ENCODE results near the gene CHTF8. TPM values are rescaled to one million over a fixed set of nuclear protein-coding genes. Genes with fewer than 3 reads are reported as not detected.

CHTF8 gene
- polyA plus RNA-seq, 1 of the 3 experiments (the other 2 are of a cell fraction) = 83.0 TPM

DNA sequence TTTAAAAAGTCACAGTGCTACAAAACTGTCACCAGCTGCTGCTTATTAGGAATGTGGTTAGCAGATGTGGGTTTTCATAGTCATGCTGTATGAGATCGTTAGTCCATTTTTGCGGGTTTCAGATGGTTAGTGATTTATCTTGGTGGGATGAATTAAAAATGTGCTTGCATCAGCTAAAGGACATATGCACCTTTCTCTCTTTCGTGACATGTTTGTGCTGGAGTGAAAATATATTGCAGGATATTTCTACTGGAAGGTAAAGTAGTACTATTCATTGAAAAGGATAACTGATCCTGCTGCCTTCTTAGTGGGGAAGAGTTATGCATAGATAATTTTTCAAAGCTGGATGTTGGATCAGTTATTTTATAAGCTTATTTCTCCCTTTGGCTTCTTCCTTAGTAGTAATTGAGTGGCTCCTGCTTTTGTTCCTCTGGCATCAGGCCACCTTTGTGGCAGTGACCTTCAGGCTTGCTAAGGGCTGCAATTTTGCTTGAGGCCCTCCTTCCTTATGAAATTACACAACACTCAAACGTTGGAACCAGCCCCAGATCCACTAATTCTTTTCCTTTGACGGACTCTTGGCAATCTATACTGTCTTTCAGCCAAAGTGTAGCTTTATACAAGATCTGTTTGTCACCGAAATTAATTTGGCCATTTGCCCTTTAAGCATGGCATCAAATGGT is 47.1 kb upstream of the CHTF8 start:
- peak overlapping the region; percentile 36; the same call in 1 of the 2 replicates for H3K4me2 ChIP-seq
- POLR2A ChIA-PET = interaction anchor here (0.7 to 1.4 kb wide), 3 partner anchors 9 to 39 kb away, joined by 3 to 4 read pairs (median 3); no protein-coding TSS in a partner anchor
- no peak overlapping the region for H3K9ac ChIP-seq
- H3K9me2 ChIP-seq = no peaks in the 10 kb centered on the region
- H3K4me3 ChIP-seq (ENCODE audit: low read depth in 2 of 2, low read length in 1 of 2) = no peak overlapping the region
- H4K20me1 ChIP-seq (ENCODE audit: insufficient read depth) = no peaks in the 10 kb centered on the region
- no peaks in the 10 kb centered on the region for H3K79me2 ChIP-seq (ENCODE audit: insufficient read depth)
- no peaks in the 10 kb centered on the region for H3K36me3 ChIP-seq (replicated peaks in 1 of 2; ENCODE audit: control insufficient read depth in 1 of 2, insufficient read depth in 2 of 2, low read length in 1 of 2)
- peak; percentile 54 for DNase-seq
- CTCF ChIA-PET = interaction anchor here (0.7 to 1.7 kb wide), 6 partner anchors 11 to 61 kb away, joined by 3 to 4 read pairs (median 4); no protein-coding TSS in a partner anchor
- H3K27ac ChIP-seq (ENCODE audit: low read depth in 2 of 2, low read length in 1 of 2) = peak overlapping the region; percentile 63 to 86
- H3K27me3 ChIP-seq (ENCODE audit: insufficient read depth) = no peaks in the 10 kb centered on the region
- 6% methylated on average over 6 of the region's 6 CpGs for WGBS (ENCODE audit: low lambda C conversion rate)
- no peak overlapping the region for H2AFZ ChIP-seq (ENCODE audit: low read depth)
- peaks cover 15 to 16% of the 10 kb centered on the region in 2 experiments for H3K4me1 ChIP-seq (ENCODE audit: control insufficient read depth in 1 of 2, insufficient read depth in 2 of 2, low read depth in 1 of 2, low read length in 1 of 2)
- peaks cover 27% of the 10 kb centered on the region for H3F3A ChIP-seq (replicated peaks; ENCODE audit: insufficient read depth)
- no peaks in the 10 kb centered on the region for H3K9me3 ChIP-seq
- TF ChIP-seq, protein P1, sequence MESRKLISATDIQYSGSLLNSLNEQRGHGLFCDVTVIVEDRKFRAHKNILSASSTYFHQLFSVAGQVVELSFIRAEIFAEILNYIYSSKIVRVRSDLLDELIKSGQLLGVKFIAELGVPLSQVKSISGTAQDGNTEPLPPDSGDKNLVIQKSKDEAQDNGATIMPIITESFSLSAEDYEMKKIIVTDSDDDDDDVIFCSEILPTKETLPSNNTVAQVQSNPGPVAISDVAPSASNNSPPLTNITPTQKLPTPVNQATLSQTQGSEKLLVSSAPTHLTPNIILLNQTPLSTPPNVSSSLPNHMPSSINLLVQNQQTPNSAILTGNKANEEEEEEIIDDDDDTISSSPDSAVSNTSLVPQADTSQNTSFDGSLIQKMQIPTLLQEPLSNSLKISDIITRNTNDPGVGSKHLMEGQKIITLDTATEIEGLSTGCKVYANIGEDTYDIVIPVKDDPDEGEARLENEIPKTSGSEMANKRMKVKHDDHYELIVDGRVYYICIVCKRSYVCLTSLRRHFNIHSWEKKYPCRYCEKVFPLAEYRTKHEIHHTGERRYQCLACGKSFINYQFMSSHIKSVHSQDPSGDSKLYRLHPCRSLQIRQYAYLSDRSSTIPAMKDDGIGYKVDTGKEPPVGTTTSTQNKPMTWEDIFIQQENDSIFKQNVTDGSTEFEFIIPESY (IDR thresholded peaks at IDR 0.05; ENCODE audit: borderline replicate concordance, low read depth) = no peak
- TF ChIP-seq NRF1 (IDR thresholded peaks at IDR 0.05; ENCODE audit: low read depth, low read length) (no peak), FOXM1 (IDR thresholded peaks at IDR 0.05; ENCODE audit: low read depth) (peak; percentile 0; the same call in 1 of the 2 replicates), TAF1 (IDR thresholded peaks at IDR 0.05; ENCODE audit: borderline replicate concordance, low read depth, low read length) (no peak), MAX (IDR thresholded peaks at IDR 0.05; ENCODE audit: low read depth) (peak; percentile 60; the same call in 1 of the 2 replicates), YY1 (IDR thresholded peaks at IDR 0.05; ENCODE audit: low read depth) (no peak), RAD21 (IDR thresholded peaks at IDR 0.05; ENCODE audit: low read length) (no peak), RXRA (IDR thresholded peaks at IDR 0.05; ENCODE audit: borderline replicate concordance, low read depth) (peak; percentile 36; the same call in 1 of the 2 replicates), TEAD4 (IDR thresholded peaks at IDR 0.05; ENCODE audit: borderline replicate concordance, insufficient read depth) (peak; percentile 58; the same call in 1 of the 2 replicates), SIN3A (IDR thresholded peaks at IDR 0.05; ENCODE audit: borderline replicate concordance, low read depth, low read length) (no peak), USF2 (IDR thresholded peaks at IDR 0.05; ENCODE audit: borderline replicate concordance, low read depth, low read length) (no peak), SMC3 (IDR thresholded peaks at IDR 0.05; ENCODE audit: low read depth, low read length) (no peak; the same call in 1 of the 2 replicates), TCF12 (IDR thresholded peaks at IDR 0.05) (peak; percentile 90), RCOR1 (IDR thresholded peaks at IDR 0.05; ENCODE audit: low read length) (peak; percentile 69; the same call in 1 of the 2 replicates), GATA2 (CRISPR knock-in tag; IDR thresholded peaks at IDR 0.05) (peak; percentile 27; the same call in 1 of the 2 replicates), GABPA (IDR thresholded peaks at IDR 0.05; ENCODE audit: low read depth) (no peak), NFIC (IDR thresholded peaks at IDR 0.05; ENCODE audit: borderline replicate concordance) (peak; percentile 97), CHD2 (IDR thresholded peaks at IDR 0.05; ENCODE audit: low read length, partially characterized antibody) (peak; percentile 16), POLR2AphosphoS5 (IDR thresholded peaks at IDR 0.05; ENCODE audit: low read depth, low read length) (peak; percentile 41; the same call in 1 of the 2 replicates), ELF1 (IDR thresholded peaks at IDR 0.05) (no peak), JUND (IDR thresholded peaks at IDR 0.05) (peak; percentile 25), MXI1 (IDR thresholded peaks at IDR 0.05; ENCODE audit: low read depth, low read length) (peak; percentile 63; the same call in 1 of the 2 replicates), USF1 (IDR thresholded peaks at IDR 0.05; ENCODE audit: borderline replicate concordance, low read depth) (no peak)
- TF ChIP-seq, protein P2, sequence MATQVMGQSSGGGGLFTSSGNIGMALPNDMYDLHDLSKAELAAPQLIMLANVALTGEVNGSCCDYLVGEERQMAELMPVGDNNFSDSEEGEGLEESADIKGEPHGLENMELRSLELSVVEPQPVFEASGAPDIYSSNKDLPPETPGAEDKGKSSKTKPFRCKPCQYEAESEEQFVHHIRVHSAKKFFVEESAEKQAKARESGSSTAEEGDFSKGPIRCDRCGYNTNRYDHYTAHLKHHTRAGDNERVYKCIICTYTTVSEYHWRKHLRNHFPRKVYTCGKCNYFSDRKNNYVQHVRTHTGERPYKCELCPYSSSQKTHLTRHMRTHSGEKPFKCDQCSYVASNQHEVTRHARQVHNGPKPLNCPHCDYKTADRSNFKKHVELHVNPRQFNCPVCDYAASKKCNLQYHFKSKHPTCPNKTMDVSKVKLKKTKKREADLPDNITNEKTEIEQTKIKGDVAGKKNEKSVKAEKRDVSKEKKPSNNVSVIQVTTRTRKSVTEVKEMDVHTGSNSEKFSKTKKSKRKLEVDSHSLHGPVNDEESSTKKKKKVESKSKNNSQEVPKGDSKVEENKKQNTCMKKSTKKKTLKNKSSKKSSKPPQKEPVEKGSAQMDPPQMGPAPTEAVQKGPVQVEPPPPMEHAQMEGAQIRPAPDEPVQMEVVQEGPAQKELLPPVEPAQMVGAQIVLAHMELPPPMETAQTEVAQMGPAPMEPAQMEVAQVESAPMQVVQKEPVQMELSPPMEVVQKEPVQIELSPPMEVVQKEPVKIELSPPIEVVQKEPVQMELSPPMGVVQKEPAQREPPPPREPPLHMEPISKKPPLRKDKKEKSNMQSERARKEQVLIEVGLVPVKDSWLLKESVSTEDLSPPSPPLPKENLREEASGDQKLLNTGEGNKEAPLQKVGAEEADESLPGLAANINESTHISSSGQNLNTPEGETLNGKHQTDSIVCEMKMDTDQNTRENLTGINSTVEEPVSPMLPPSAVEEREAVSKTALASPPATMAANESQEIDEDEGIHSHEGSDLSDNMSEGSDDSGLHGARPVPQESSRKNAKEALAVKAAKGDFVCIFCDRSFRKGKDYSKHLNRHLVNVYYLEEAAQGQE (IDR thresholded peaks at IDR 0.05; ENCODE audit: low read depth, low read length) = no peak
- TF ChIP-seq, protein P3, sequence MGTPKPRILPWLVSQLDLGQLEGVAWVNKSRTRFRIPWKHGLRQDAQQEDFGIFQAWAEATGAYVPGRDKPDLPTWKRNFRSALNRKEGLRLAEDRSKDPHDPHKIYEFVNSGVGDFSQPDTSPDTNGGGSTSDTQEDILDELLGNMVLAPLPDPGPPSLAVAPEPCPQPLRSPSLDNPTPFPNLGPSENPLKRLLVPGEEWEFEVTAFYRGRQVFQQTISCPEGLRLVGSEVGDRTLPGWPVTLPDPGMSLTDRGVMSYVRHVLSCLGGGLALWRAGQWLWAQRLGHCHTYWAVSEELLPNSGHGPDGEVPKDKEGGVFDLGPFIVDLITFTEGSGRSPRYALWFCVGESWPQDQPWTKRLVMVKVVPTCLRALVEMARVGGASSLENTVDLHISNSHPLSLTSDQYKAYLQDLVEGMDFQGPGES (IDR thresholded peaks at IDR 0.05; ENCODE audit: low read depth, low read length) = no peak

Measured in SK-N-SH (cell line).